ENCODE measurements around the gene GUCY2D. TPM values are rescaled to one million over a fixed set of nuclear protein-coding genes. Genes with fewer than 3 reads are reported as not detected.

The GUCY2D gene
- total and polyA plus RNA-seq, 2 experiments from 2014 or later = 0.07 to 0.08 TPM

GRCh38 chr17:7956228-7956965 is 46.0 kb upstream of the GUCY2D start (continued):
- TF ChIP-seq ZNF462 (CRISPR knock-in tag; IDR thresholded peaks at IDR 0.05) (no peak), POLR2AphosphoS5 (IDR thresholded peaks at IDR 0.05; ENCODE audit: low read depth) (no peak), EZH2phosphoT487 (IDR thresholded peaks at IDR 0.05; ENCODE audit: unreplicated experiment) (no peak), ZNF331 (CRISPR knock-in tag; IDR thresholded peaks at IDR 0.05; ENCODE audit: low read depth) (no peak), ETS1 (IDR thresholded peaks at IDR 0.05) (no peak), ZNF114 (CRISPR knock-in tag; IDR thresholded peaks at IDR 0.05) (no peak)

GRCh38 chr17:7959503-7960253 is 42.7 kb upstream of the GUCY2D start:
- no peak for DNase-seq (ENCODE audit: low spot score)
- no peak overlapping the region for H3K4me3 ChIP-seq
- no peaks in the 10 kb centered on the region for H3K36me3 Mint-ChIP-seq (ENCODE audit: low read depth)
- peaks cover 10% of the 10 kb centered on the region for H3K4me1 Mint-ChIP-seq
- no peaks in the 10 kb centered on the region for H3K36me3 ChIP-seq (ENCODE audit: insufficient read depth)
- peaks cover 8% of the 10 kb centered on the region for H3K27me3 Mint-ChIP-seq (ENCODE audit: insufficient read depth, low read depth, poor library complexity)
- H3K79me2 ChIP-seq (replicated peaks; ENCODE audit: insufficient read depth) = no peaks in the 10 kb centered on the region
- H3K4me1 ChIP-seq (ENCODE audit: insufficient read depth) = peaks cover 10% of the 10 kb centered on the region
- no peak overlapping the region; the same call in 2 of the 3 replicates for H3K4me3 Mint-ChIP-seq
- 0 out of 2 replicates have a peak, but pooled peaks cover 5% of the 10 kb centered on the region for H3K9me2 ChIP-seq (ENCODE audit: insufficient read depth)
- no peak overlapping the region for H3K27ac Mint-ChIP-seq
- no peak for ATAC-seq
- no peaks in the 10 kb centered on the region for H4K20me1 ChIP-seq (replicated peaks; ENCODE audit: insufficient read depth)
- no peak overlapping the region for H3K4me2 ChIP-seq
- H3K27me3 ChIP-seq (ENCODE audit: insufficient read depth) = no peaks in the 10 kb centered on the region
- no peak overlapping the region for H3K27ac ChIP-seq (ENCODE audit: low read depth)
- H2AFZ ChIP-seq = no peak overlapping the region
- no peaks in the 10 kb centered on the region for H3F3A ChIP-seq (replicated peaks; ENCODE audit: low read depth)
- H3K9me3 Mint-ChIP-seq = no peaks in the 10 kb centered on the region
- TF ChIP-seq JUNB (IDR thresholded peaks at IDR 0.05; ENCODE audit: unreplicated experiment) (no peak), STAT1 (IDR thresholded peaks at IDR 0.05; ENCODE audit: unreplicated experiment) (no peak), CREB1 (CRISPR knock-in tag; IDR thresholded peaks at IDR 0.05; ENCODE audit: low read depth) (no peak), NANOG (IDR thresholded peaks at IDR 0.05; ENCODE audit: borderline replicate concordance) (no peak), ZNF331 (CRISPR knock-in tag; IDR thresholded peaks at IDR 0.05; ENCODE audit: low read depth) (no peak), ZNF114 (CRISPR knock-in tag; IDR thresholded peaks at IDR 0.05) (no peak), EZH2phosphoT487 (IDR thresholded peaks at IDR 0.05; ENCODE audit: unreplicated experiment) (no peak), REST (IDR thresholded peaks at IDR 0.05; ENCODE audit: unreplicated experiment) (no peak), POLR2AphosphoS5 (IDR thresholded peaks at IDR 0.05; ENCODE audit: low read depth) (no peak)

Measured in GM23338 (cell line).